HepG2 (cell line): ENCODE results near the gene SNX30. TPM values are rescaled to one million over a fixed set of nuclear protein-coding genes. Genes with fewer than 3 reads are reported as not detected.

Experiments used
- BORCS8-MEF2B ChIP-seq: sonication (generic); formaldehyde crosslinking; IDR thresholded peaks from 2 replicates; pipeline ENCODE4 v1.8.0; 2022; ENCODE audit warnings: mild to moderate bottlenecking, missing genetic modification reagents
- POLR2G ChIP-seq: fragments of 200-400 bp; formaldehyde crosslinking; IDR thresholded peaks from 2 replicates; pipeline ENCODE4 v1.6.1; 2018; ENCODE audit warnings: mild to moderate bottlenecking, low read depth, low read length, moderate library complexity
- SALL2 ChIP-seq: sonication (generic); formaldehyde crosslinking; IDR thresholded peaks from 2 replicates; pipeline ENCODE4 v1.8.1; 2023; ENCODE audit warnings: mild to moderate bottlenecking, missing genetic modification reagents, inconsistent platforms
- SIX4 ChIP-seq: sonication (generic); formaldehyde crosslinking; IDR thresholded peaks from 2 replicates; pipeline ENCODE4 v1.4.0; 2020; ENCODE audit warnings: missing genetic modification reagents
- SOX6 ChIP-seq, 2 experiments: fragments of 450-650 bp in 1 of 2; sonication (generic) in 1 of 2; formaldehyde crosslinking in 1 of 2; IDR thresholded peaks; 2 replicates each; pipeline versions ENCODE4 v1.4.0 to v1.6.1; 2017 to 2020; ENCODE audit warnings: antibody characterized with exemption in 1 of 2, mild to moderate bottlenecking in 1 of 2, missing genetic modification reagents in 1 of 2
- TBX3 ChIP-seq: fragments of 450-650 bp; IDR thresholded peaks from 2 replicates; pipeline ENCODE4 v1.6.1; 2017; ENCODE audit warnings: antibody characterized with exemption, mild to moderate bottlenecking, inconsistent platforms, borderline replicate concordance
- TCF12 ChIP-seq, 2 experiments: fragments of 450-650 bp in 1 of 2; sonication (generic) in 1 of 2; formaldehyde crosslinking in 1 of 2; IDR thresholded peaks; 2 replicates each; pipeline versions ENCODE4 v1.6.1 to v1.8.0; 2017 to 2022; ENCODE audit warnings: antibody characterized with exemption in 1 of 2, mild to moderate bottlenecking in 1 of 2, missing genetic modification reagents in 1 of 2, moderate library complexity in 1 of 2
- ZBTB20 ChIP-seq: sonication (generic); formaldehyde crosslinking; IDR thresholded peaks from 2 replicates; pipeline ENCODE4 v1.8.1; 2023; ENCODE audit warnings: missing genetic modification reagents, low read depth, mild to moderate bottlenecking, borderline replicate concordance
- ZNF121 ChIP-seq: sonication (generic); formaldehyde crosslinking; IDR thresholded peaks from 2 replicates; pipeline ENCODE4 v1.5.0; 2020; ENCODE audit warnings: mild to moderate bottlenecking, missing genetic modification reagents
- ZNF510 ChIP-seq: sonication (generic); formaldehyde crosslinking; IDR thresholded peaks from 2 replicates; pipeline ENCODE4 v1.4.0; 2020; ENCODE audit warnings: low read depth, mild to moderate bottlenecking, missing genetic modification reagents
- ZNF761 ChIP-seq: sonication (generic); formaldehyde crosslinking; conservative IDR thresholded peaks from 2 replicates; pipeline ENCODE4 v1.4.0; 2020; ENCODE audit warnings: mild to moderate bottlenecking, missing genetic modification reagents
- polyA plus RNA-seq, 8 experiments: library from polyadenylated mRNA; depleted of rRNA in 3 of 8; stranded (reverse) in 7 of 8; unstranded in 1 of 8; fragments of >200 nt; fragmentation: Illumina TruSeq in 4 of 8; extraction: Trizol in 4 of 8; gene quantifications; 2 replicates each; pipeline versions ENCODE4 v1.2.1 to v1.2.3, GENCODE V29; 2011 to 2016; ENCODE audit warnings: low read depth in 4 of 8, missing spikeins in 1 of 8, mixed read lengths in 1 of 8; ENCODE audit not compliant: insufficient read depth in 1 of 8
- total RNA-seq, 5 experiments: library from RNA; depleted of rRNA; stranded (reverse); fragments of >200 nt; fragmentation: Illumina TruSeq; extraction: Trizol; gene quantifications; 2 replicates each; pipeline ENCODE4 v1.2.3, GENCODE V29; 2016; ENCODE audit warnings: low read depth in 1 of 5
- TF ChIP-seq, protein P1 (sequence below): sonication (generic); formaldehyde crosslinking; IDR thresholded peaks from 2 replicates; pipeline ENCODE4 v1.5.1; 2020; ENCODE audit warnings: mild to moderate bottlenecking, missing genetic modification reagents, borderline replicate concordance
- TF ChIP-seq, protein P2 (sequence below): IDR thresholded peaks from 2 replicates; pipeline ENCODE4 v1.6.1; 2016; ENCODE audit warnings: low read depth
- TF ChIP-seq, protein P3 (sequence below): IDR thresholded peaks from 2 replicates; pipeline ENCODE4 v1.6.1; 2016
- TF ChIP-seq, protein P4 (sequence below): IDR thresholded peaks from 2 replicates; pipeline ENCODE4 v1.4.0; 2020; ENCODE audit warnings: mild to moderate bottlenecking, missing genetic modification reagents
- TF ChIP-seq, protein P5 (sequence below): IDR thresholded peaks from 2 replicates; pipeline ENCODE4 v1.6.1; 2018; ENCODE audit warnings: missing genetic modification reagents

SNX30 gene
- total and polyA plus RNA-seq, 2 of the 13 experiments (the other 11 are each of a cell fraction or from before 2014, with no cell fraction given), result 4.4 to 12.4 TPM

DNA sequence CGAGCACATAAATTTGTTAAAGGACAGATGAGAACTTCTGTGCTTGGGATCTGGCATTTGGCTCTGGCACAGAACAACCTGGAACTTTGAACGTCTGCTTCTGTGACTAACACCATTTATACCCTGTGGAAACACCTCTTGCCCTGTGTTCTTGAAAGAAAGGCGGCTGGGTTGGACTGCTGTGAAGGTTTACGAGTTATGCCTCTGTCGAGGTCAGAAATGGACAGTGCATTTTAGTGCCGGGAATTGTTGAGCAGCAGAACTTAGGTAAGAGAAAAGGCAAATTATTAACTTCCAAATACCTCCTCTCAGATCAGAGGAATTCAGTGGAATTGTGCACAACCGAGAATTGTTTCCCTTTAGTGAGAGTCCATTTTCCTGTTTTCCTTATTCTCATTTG, 18.6 kb upstream of the SNX30 start (continued):
- TF ChIP-seq, protein P1, sequence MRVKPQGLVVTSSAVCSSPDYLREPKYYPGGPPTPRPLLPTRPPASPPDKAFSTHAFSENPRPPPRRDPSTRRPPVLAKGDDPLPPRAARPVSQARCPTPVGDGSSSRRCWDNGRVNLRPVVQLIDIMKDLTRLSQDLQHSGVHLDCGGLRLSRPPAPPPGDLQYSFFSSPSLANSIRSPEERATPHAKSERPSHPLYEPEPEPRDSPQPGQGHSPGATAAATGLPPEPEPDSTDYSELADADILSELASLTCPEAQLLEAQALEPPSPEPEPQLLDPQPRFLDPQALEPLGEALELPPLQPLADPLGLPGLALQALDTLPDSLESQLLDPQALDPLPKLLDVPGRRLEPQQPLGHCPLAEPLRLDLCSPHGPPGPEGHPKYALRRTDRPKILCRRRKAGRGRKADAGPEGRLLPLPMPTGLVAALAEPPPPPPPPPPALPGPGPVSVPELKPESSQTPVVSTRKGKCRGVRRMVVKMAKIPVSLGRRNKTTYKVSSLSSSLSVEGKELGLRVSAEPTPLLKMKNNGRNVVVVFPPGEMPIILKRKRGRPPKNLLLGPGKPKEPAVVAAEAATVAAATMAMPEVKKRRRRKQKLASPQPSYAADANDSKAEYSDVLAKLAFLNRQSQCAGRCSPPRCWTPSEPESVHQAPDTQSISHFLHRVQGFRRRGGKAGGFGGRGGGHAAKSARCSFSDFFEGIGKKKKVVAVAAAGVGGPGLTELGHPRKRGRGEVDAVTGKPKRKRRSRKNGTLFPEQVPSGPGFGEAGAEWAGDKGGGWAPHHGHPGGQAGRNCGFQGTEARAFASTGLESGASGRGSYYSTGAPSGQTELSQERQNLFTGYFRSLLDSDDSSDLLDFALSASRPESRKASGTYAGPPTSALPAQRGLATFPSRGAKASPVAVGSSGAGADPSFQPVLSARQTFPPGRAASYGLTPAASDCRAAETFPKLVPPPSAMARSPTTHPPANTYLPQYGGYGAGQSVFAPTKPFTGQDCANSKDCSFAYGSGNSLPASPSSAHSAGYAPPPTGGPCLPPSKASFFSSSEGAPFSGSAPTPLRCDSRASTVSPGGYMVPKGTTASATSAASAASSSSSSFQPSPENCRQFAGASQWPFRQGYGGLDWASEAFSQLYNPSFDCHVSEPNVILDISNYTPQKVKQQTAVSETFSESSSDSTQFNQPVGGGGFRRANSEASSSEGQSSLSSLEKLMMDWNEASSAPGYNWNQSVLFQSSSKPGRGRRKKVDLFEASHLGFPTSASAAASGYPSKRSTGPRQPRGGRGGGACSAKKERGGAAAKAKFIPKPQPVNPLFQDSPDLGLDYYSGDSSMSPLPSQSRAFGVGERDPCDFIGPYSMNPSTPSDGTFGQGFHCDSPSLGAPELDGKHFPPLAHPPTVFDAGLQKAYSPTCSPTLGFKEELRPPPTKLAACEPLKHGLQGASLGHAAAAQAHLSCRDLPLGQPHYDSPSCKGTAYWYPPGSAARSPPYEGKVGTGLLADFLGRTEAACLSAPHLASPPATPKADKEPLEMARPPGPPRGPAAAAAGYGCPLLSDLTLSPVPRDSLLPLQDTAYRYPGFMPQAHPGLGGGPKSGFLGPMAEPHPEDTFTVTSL (CRISPR knock-in tag), result peak; percentile 70; the same call in 1 of the 2 replicates
- TF ChIP-seq SALL2 (CRISPR knock-in tag) (0 out of 2 replicates have a peak, but pooled peaks have one; percentile 32), ZNF121 (CRISPR knock-in tag) (peak; percentile 75), ZBTB20 (CRISPR knock-in tag) (peak; percentile 62; the same call in 1 of the 2 replicates), BORCS8-MEF2B (CRISPR knock-in tag) (0 out of 2 replicates have a peak, but pooled peaks have one; percentile 34), ZNF761 (CRISPR knock-in tag) (0 out of 2 replicates have a peak, but pooled peaks have one; percentile 45), SIX4 (0 out of 2 replicates have a peak, but pooled peaks have one; percentile 17), TCF12 (IDR thresholded peaks at IDR 0.05) (no peak), TCF12 (CRISPR knock-in tag; IDR thresholded peaks at IDR 0.05) (no peak), POLR2G (peak; percentile 32; the same call in 1 of the 2 replicates), SOX6 (IDR thresholded peaks at IDR 0.05) (no peak), SOX6 (CRISPR knock-in tag; IDR thresholded peaks at IDR 0.05) (peak; percentile 24), TBX3 (peak; percentile 44; the same call in 1 of the 2 replicates), ZNF510 (CRISPR knock-in tag) (no peak)
- TF ChIP-seq, protein P2, sequence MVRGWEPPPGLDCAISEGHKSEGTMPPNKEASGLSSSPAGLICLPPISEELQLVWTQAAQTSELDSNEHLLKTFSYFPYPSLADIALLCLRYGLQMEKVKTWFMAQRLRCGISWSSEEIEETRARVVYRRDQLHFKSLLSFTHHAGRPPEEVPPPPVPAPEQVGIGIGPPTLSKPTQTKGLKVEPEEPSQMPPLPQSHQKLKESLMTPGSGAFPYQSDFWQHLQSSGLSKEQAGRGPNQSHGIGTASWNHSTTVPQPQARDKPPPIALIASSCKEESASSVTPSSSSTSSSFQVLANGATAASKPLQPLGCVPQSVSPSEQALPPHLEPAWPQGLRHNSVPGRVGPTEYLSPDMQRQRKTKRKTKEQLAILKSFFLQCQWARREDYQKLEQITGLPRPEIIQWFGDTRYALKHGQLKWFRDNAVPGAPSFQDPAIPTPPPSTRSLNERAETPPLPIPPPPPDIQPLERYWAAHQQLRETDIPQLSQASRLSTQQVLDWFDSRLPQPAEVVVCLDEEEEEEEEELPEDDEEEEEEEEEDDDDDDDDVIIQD (CRISPR knock-in tag), result peak; percentile 18; the same call in 1 of the 2 replicates
- TF ChIP-seq, protein P3, sequence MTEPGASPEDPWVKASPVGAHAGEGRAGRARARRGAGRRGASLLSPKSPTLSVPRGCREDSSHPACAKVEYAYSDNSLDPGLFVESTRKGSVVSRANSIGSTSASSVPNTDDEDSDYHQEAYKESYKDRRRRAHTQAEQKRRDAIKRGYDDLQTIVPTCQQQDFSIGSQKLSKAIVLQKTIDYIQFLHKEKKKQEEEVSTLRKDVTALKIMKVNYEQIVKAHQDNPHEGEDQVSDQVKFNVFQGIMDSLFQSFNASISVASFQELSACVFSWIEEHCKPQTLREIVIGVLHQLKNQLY (CRISPR knock-in tag), result no peak
- TF ChIP-seq, protein P4, sequence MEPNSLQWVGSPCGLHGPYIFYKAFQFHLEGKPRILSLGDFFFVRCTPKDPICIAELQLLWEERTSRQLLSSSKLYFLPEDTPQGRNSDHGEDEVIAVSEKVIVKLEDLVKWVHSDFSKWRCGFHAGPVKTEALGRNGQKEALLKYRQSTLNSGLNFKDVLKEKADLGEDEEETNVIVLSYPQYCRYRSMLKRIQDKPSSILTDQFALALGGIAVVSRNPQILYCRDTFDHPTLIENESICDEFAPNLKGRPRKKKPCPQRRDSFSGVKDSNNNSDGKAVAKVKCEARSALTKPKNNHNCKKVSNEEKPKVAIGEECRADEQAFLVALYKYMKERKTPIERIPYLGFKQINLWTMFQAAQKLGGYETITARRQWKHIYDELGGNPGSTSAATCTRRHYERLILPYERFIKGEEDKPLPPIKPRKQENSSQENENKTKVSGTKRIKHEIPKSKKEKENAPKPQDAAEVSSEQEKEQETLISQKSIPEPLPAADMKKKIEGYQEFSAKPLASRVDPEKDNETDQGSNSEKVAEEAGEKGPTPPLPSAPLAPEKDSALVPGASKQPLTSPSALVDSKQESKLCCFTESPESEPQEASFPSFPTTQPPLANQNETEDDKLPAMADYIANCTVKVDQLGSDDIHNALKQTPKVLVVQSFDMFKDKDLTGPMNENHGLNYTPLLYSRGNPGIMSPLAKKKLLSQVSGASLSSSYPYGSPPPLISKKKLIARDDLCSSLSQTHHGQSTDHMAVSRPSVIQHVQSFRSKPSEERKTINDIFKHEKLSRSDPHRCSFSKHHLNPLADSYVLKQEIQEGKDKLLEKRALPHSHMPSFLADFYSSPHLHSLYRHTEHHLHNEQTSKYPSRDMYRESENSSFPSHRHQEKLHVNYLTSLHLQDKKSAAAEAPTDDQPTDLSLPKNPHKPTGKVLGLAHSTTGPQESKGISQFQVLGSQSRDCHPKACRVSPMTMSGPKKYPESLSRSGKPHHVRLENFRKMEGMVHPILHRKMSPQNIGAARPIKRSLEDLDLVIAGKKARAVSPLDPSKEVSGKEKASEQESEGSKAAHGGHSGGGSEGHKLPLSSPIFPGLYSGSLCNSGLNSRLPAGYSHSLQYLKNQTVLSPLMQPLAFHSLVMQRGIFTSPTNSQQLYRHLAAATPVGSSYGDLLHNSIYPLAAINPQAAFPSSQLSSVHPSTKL (CRISPR knock-in tag), result peak; percentile 71
- TF ChIP-seq, protein P5, sequence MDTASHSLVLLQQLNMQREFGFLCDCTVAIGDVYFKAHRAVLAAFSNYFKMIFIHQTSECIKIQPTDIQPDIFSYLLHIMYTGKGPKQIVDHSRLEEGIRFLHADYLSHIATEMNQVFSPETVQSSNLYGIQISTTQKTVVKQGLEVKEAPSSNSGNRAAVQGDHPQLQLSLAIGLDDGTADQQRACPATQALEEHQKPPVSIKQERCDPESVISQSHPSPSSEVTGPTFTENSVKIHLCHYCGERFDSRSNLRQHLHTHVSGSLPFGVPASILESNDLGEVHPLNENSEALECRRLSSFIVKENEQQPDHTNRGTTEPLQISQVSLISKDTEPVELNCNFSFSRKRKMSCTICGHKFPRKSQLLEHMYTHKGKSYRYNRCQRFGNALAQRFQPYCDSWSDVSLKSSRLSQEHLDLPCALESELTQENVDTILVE (CRISPR knock-in tag), result no peak
